NCI-H1417 (cell line): ENCODE data around the gene TM2D3.
"Not testable (repeated sequence)": the region's sequence is repeated elsewhere in the genome, so short reads cannot be mapped to it uniquely, and the experiment has no call there.

Experiments used
- DNase-seq, 3 experiments: peaks; one replicate each; lab custom pipeline; 2025; lab: John Stamatoyannopoulos, UW

TM2D3 gene

DNA sequence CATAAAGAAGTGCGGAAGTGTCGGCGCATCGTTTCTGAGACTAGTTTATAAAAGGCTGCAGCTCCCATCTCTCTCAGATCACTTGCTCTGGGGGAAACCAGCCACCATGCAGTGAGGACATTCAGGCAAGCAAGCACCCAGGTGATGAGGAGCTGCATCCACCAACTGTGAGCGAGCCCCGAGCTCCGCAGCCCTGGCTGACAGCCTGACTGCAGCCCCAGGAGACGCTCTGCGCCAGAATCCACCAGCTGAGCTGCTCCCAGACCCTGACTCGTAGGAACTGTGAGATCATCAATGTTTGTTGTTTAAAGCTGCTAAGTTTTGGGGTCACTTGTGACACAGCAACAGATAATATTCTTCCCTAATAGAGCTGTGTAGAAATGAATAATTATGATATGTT is 5.0 kb upstream of the TM2D3 start:
- no peak for DNase-seq

DNA sequence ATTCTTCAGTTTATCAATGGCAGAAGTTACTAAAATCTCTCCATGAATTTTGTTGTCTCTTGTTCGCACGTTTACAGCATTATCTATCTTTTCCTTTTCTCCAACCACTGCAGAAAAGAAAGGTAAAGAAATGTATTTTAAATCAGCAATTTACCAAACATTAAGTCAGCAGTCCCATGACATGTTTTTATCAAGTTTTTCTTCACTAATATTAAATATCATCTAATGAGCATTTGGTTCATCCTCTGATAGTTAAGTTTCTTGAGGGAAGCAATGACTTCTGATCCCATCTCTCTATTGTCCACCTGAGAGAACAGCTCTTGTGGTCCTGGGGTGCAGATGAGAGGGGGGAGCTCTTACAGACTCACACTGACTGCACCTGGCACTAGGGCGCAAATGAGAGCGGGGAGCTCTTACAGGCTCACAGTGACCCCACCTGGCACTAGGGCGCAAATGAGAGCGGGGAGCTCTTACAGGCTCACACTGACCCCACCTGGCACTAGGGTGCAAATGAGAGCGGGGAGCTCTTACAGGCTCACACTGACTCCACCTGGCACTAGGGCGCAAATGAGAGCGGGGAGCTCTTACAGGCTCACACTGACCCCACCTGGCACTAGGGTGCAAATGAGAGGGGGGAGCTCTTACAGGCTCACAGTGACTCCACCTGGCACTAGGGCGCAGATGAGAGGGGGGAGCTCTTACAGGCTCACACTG is 2.6 kb upstream of the TM2D3 start:
- DNase-seq, result peak in 1 of 3 experiments; percentile 38

DNA sequence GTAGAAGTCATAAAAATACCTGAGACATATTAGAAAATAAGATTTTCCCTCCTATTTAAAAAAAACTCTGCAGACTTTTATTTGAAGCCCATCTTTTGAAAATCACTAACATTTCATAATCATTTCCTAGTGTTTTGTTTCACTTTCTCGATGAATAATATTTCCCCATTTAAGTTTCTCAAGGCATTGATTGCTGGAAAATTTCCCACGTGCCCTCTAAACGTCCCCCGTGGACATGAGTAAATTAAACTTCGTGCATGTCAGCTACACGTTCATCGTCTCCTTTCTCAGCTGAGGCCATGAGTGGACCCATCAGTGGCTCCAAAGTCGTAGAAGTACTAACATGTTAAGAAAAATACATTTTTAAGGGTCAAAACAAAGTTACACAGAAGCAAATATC is 2.0 kb upstream of the TM2D3 start:
- no peak for DNase-seq

GRCh38 chr15:101652786-101653430 is 727 bp upstream of the TM2D3 start:
- DNase-seq, result peak in 1 of 3 experiments; percentile 75

GRCh38 chr15:101651554-101652097 is 555 bp downstream of the TM2D3 start:
- DNase-seq, result peak in 1 of 3 experiments; percentile 73

DNA sequence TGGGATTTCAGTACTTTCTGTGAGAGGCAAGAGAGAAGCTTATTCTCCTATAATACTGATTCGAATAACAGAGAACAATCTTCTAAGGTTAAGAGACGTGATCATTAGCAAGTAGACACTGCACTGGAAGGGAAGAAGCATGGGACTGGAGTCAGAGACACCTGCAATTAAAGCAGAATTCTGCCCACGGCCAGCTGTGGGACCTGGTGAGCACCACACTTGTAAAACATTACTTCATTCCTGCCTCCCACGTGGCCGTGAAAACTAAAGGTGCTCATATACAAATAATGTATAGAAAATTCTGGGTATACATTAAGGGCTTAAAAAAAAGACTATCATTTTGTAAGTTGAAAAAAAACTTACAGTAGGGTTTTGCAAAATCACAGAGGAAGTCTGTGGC is 2.0 kb downstream of the TM2D3 start:
- DNase-seq, result no peak

GRCh38 chr15:101648356-101648755 is 3.8 kb downstream of the TM2D3 start:
- DNase-seq, result no peak

- DNase-seq, result no peak
Measured at GRCh38 chr15:101647251-101647650, 4.9 kb downstream of the TM2D3 start.

GRCh38 chr15:101646672-101647071 is 5.5 kb downstream of the TM2D3 start:
- peak in 1 of 3 experiments; percentile 47 for DNase-seq

DNA sequence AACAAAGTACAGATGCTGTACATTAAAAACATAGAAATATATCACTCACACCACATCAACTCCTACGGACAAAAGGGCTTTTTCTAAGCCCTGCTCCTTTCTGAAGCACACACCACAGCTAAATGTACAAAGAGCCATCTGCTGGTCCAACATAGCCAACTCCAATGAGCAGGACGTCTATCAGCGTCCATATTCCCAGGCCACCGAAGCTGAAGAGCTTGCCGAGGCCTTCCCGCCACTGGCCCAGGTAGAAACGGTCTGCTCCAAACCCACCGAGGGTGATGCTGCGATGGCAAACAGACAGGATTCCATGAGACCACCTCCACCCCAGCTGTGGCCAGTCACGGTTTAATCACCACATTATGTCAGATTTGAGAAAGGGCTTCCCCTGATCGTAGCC is 9.8 kb downstream of the TM2D3 start:
- peak in 1 of 3 experiments; percentile 57 for DNase-seq

DNA sequence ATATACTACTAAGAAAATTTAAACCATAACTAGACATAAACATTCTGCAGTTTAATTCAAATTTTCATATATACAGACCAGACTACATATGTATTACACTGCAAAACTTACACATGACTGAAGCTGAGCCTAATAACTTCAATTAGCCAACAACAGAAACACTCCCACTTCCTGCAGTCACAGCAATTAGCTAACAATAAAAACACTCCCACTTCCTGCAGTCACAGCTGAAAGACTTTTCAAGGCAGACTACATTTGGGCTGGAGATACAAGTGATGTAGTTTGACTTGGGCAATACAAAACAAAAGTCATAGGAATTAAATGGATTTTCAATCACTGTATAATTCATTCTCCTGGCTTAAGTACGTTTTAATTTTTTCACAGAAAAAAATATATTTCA is 10.3 kb downstream of the TM2D3 start:
- DNase-seq, result peak in 2 of 3 experiments; percentile 24 to 82

- DNase-seq, result peak; percentile 52 to 88 (median 61)
Measured at GRCh38 chr15:101641129-101641764, 10.9 kb downstream of the TM2D3 start.

DNA sequence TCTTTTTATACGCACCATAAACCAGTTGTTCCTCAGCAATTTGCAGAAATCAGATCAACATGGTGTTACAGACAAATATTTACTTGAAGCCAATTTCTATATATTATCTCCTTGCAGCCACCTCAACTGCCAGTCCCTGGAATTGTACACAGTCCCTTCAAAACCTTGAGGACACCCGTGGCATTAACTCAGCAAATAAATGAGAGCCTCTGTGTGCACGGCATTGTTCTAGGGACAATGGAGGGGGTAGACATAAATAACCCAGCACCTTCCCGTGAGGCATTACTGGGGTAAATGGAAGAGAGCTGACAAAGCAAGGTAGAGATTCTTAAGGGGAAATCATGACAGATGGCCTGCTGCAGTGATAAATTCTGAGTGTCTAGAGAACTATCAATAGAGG is 12.5 kb downstream of the TM2D3 start:
- peak in 2 of 3 experiments; percentile 18 to 71 for DNase-seq

DNA sequence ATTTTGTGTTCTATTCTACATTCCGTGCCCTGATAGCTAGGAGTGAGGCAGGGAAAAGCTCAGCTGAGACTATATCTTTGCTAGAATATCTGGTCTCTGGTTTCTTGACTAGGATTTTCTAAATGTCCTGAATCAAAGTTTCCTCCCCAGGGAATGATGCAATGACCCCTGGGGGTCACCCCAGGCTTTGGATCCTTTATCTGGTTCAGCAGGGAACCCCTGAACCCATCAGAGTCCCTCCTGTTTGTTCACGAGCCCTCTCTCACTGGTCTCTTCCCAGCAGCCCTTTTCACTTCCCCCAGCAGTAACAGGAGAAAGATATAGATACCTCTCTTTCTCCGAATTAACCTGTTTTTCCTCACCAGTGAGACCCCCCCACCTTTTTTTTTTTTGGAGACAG is 14.3 kb downstream of the TM2D3 start:
- DNase-seq, result no peak

DNA sequence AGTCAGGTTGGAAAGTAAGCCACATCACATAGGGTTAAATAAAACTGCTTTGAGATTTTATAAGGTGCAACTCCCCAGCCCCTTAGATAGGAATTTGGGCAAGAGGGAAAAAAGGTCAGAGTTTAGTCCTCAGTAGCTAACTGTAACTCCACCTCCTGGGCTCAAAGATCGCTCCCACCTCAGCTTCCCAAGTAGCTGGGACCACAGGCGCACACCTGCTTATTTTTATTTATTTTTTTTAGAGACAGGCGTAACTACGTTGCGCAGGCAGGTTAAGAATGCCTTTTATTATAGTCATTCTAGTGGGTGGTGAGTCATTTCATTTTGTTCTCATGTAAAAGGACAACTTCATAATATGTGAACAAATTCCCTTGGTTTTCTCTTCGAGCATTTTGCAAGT is 14.7 kb downstream of the TM2D3 start:
- DNase-seq, result no peak

DNA sequence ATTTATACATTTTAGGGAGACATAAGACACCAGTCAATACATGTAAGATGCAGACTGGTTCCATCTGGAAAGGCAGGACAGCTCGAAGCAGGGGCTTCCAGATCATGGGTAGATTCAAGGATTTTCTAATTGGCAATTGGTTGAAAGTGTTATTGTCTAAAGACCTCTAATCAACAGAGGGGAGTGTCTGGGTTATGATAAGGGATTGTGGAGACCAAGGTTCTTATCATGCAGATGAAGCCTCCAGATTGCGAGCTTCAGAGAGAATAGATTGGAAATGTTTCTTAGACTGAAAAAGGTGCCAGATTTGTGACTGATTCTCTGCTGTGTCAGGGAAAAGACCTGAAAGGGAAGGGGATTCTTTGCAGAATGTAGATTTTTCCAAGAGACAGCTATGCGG is 15.1 kb downstream of the TM2D3 start:
- no peak for DNase-seq

DNA sequence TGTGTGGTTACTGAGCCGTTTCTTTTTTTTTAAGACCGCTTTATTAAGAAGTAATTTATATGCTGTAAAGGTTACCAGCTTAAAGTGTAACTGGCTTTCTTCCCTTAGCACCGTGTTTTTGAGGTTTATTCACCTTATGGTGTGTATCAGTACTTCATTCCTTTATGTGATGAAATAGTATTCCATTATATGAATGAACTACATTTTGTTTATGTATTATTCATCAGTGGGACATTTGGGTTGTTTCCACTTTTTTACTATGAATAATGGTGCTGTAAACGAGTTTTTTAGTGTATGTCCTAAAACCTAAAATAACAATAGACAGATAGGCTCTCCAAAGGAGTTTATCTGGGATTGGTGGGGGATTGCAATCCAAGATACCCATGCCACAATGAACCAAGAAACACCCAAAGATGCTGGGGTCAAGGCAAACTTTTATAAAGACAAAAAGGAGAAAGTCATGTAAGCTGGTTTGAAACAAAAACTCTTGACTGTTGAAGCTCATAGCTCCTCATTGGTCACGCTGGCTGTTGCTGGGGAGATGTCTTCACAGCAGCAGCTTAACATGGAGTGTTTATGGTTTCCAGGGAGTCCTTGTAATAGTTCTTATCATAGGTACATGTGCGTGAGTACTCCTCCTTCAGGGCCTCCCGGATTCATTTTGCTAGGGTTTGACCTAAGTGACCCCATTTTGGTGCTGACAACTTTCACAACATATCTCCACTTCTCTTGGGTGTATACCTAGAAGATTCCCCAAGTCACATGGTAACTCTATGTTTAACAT is 16.0 kb downstream of the TM2D3 start:
- no peak for DNase-seq

DNA sequence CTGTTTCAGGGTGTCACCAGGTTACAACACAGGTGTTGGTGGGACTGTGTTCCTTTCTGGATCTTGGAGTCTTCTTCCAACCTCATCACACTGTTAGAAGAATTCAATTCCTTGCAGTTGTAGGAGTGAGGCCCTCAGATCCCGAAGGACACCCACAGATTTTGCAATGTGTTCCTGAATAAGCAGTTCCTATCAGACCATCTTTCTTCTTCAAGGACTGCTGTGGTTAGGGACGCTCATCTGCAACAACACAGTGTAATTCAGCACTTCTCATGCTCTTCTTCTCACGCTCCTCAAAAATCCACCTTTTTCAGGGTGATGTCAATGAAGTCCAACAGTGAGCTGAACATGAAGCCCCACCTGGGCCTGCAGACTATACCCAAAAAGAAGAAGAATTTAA is 18.8 kb downstream of the TM2D3 start:
- DNase-seq, result no peak

GRCh38 chr15:101626729-101627128 is 25.5 kb downstream of the TM2D3 start:
- DNase-seq, result not testable (repeated sequence)

DNA sequence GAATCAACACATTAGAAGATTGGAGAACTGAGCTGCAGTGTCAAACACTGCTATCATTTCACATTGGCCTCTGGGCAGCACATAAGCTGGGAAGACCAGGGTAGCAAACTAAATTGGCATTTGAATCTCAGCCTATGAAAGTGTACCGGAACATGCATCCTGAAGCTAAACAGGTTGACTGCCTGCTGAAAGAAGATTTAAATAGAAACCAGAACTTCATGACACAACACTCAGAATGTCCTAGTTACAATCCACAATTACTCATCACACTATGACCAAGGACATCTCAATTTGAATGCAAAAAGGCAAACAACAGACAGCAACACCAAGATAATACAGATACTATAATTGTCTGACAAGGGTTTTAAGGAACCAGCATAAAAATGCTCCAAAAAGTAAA is 26.2 kb downstream of the TM2D3 start:
- no peak for DNase-seq

GRCh38 chr15:101625184-101625583 is 27.0 kb downstream of the TM2D3 start:
- no peak for DNase-seq
